ENCODE measurements around the gene PKP2.
"Not testable (repeated sequence)": the region's sequence is repeated elsewhere in the genome, so short reads cannot be mapped to it uniquely, and the experiment has no call there.

Gene PKP2

DNA sequence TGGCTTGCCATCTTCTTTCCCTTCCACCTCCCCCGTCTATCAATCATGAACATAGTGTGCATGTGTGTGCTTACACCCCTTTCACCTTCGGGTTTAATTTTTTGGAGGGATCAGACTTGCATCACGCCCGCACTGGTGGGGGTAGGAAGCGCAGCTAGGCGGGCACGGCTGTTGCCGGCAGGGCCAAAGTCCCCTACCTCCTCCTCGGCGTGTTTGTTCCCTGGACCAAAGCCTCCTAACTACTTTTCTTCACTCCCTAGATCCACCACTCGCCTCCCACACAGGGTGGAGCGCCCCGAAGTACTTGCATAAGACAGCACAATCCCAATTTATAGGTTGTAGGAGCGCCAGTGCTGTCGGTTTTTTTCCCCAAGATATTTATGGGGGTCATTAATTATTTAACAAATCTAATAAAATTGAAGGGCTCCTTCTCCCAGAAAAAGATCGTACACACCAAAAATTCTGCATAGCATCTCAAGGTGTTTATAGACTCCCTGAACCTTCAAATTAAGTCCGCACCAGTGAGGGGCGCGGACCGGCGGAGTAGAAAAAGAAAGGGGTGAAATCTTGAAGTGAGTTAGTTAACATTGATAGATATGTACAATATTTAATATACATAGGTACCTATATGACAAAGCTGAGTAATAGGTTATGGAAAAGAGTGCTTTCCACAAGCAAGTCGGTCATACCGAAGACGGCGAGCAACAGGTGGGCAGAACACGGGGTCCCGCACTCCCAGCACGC lies 717 bp downstream of the PKP2 start:
- DNase-seq (ENCODE audit: low read depth in 2 of 2), result no peak

DNA sequence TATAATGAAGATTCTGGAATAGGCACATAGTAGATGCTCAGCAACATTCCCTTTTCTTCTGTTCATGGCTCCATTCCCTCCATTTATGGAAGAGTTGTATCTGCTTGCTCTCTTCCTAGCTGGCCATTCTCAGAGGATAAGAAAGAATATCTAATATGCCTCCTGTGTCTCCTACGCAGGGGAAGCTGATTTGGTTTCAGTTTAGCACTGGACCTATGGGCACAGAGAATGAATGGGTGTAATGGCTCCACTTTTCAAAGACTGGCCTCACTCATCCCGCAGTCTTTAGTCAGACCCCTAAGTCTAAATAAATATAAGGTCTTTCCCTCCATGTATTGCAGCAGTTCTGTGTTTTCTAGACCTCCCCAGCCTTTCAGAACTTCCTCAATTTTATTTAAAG lies 2.0 kb downstream of the PKP2 start:
- DNase-seq (ENCODE audit: low read depth in 2 of 2), result no peak

GRCh38 chr12:32893458-32893857 lies 3.1 kb downstream of the PKP2 start:
- DNase-seq (ENCODE audit: low read depth in 2 of 2), result no peak

- DNase-seq (ENCODE audit: low read depth in 2 of 2), result no peak
Observed at GRCh38 chr12:32893043-32893442, 3.5 kb downstream of the PKP2 start.

DNA sequence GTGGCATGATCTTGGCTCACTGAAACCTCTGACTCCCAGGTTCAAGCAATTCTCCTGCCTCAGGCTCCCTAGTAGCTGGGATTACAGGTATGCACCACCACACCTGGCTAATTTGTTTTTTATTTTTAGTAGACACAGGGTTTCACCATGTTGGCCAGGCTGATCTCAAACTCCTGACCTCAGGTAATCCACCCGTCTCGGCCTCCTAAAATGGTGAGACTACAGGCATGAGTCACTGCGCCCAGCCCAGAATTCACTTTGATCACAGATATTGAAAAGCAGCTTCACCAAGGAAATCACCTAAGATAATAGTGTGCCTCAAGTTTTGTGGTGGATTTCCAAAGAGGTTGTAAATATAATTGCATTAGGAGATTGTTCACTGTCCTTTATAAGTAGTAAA lies 4.2 kb downstream of the PKP2 start:
- DNase-seq (ENCODE audit: low read depth in 2 of 2), result not testable (repeated sequence)

DNA sequence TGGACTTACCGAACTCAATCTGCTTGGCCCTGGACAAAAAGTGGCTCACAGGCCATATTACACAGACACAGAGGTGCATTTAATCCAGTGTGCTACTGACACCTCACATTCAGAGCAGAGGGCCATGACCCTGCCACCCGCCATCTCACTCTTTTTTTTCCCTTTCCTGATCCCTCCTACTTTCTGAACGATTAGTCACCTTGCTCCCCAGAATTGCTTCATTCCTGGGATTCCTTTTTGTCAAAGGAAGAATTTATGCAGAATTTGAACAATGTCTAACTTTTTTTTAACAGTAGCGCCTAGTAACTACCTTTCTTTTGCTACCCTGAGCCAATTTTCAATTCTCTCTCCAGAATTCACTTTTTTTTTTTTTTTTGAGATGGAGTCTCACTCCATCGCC lies 4.6 kb downstream of the PKP2 start:
- DNase-seq (ENCODE audit: low read depth in 2 of 2), result no peak

DNA sequence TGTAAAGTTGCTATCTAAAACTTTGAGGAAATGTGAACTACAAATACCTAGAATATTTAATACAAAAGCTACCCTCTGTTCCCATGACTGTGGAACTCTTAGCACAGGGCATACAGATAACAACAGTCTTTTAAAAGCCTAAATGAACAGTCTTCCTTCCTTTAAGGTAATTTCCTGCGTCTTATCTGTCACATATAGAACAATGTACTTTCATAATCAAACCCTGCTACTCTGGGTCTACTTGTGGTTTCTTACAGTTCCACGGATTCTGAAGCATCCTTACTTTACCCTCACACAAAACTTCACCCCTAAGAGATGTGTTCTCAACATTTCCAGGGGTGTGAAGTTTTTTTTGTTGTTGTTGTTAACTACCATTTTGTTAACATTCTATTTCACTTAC lies 5.1 kb downstream of the PKP2 start:
- no peak for DNase-seq (ENCODE audit: low read depth in 2 of 2)

GRCh38 chr12:32889011-32889760 lies 7.4 kb downstream of the PKP2 start:
- no peak for DNase-seq (ENCODE audit: low read depth in 2 of 2)

DNA sequence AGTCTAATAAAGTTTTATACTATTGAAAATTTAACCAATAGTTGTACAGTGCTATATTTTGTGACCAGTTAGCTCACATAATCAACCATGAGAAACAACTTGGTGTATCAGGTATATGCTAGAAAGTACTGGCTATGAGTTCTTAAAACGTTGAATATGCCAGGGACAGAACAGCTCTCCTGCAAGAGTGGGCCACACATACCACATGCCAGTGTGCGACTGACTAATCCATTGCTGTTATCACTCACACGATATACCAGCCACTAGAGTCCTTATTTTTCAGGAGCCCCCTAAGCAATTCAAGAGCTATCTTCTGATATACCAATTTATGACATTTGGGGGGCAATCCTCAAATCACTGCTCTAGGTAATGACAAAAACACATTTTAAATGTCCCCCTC lies 9.5 kb downstream of the PKP2 start:
- DNase-seq (ENCODE audit: low read depth in 2 of 2), result no peak

DNA sequence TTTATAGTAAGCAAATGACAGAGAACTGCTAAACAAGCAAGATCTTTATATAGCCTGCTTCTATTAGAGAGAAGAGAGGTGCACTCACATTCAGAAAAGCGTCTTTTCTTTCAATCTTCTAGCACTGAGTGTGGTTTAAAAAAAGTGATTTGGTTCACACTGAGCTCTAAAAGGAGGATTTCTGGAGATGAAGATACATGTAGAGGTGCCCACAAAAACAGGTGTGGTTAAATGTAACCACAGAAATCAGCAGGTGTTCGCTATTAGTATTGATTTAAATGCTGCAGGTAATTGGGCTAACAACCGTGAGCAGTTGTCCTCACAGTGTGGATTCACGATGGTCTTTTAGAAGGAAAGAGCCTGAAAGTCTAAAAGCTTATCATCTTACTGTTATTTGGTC lies 10.7 kb downstream of the PKP2 start:
- no peak for DNase-seq (ENCODE audit: low read depth in 2 of 2)

DNA sequence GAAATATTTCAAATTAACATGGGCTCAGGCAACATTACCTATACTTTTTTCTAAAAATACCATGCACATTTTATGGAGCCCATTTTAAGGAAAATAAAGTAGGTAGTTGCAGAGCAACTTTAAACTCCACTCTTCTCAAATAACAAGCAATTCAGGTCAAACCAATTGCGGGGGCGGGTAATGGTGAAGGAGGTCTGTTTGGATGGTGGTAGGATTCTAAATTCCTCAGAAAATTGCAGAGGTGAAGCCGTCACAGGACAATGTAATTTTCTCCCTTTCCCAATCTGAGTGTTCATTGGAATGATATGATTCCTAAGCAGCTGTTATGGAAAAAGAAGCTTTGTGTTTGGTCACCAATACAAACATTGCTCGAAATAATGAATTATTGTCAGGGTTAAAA lies 11.6 kb downstream of the PKP2 start:
- DNase-seq (ENCODE audit: low read depth in 2 of 2), result no peak

DNA sequence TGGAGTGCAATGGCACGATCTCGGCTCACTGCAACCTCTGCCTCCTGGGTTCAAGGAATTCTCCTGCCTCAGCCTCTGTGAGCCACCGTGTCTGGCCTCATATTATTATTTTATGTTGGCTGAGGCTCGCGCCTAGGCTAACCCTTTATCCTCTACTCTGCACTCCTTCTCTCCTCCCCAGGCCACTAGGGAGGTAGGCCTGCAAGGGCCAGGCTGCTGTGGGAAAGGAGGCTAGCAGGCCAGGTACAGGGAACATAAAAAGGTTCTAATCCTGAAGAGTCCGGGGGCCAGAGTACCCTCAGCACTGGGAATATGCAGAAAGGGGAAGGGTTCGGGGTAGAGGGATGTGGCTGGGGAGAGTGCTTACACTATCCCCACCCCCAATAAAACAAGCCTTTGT lies 14.9 kb downstream of the PKP2 start:
- DNase-seq (ENCODE audit: low read depth in 2 of 2), result no peak

GRCh38 chr12:32881107-32881506 lies 15.5 kb downstream of the PKP2 start:
- DNase-seq (ENCODE audit: low read depth in 2 of 2), result no peak

GRCh38 chr12:32879066-32879465 lies 17.5 kb downstream of the PKP2 start:
- not testable (repeated sequence) for DNase-seq (ENCODE audit: low read depth in 2 of 2)

DNA sequence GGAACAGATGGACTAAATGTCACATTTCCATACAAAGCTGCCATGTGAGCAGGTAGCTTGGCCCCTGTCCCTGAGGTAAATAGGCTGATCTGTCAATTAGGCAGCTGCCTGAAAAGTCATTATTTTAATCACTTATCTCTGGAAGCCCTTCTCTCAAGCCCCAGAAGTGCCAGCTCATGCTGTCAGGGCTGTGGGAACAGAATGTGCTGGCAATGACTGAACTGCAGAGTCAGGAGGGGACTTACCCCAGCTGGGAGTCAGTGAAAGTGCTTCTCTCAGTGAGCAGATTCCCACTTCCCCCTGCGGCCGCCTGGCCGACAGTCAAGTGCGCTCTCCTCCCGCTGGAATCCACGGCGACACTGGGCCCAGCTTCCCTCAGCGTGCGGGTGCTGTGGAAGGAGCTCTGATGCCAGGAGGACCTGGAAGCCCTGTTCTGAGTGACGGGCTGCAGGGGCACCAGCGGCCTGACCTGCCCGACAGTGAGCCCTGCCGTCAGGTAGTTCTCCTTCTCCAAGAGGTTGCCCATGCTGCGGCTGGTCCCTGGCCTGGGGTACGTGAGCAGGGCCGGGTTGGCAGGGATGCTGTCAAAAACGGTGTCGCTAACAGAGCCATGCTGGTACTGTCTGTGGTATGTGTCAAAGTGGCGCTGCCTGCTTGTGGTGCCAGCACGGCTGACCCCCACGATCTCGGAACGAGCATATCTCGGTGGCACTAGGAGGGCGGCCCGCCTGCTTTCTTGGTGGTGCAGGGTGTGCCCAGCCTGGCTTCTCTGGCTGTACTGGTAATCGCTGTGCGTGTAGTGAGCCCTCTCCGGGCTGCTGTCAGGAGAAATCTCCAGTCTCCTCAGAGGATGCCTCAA lies 18.7 kb downstream of the PKP2 start:
- DNase-seq (ENCODE audit: low read depth in 2 of 2), result no peak

GRCh38 chr12:32876004-32876403 lies 20.6 kb downstream of the PKP2 start:
- no peak for DNase-seq (ENCODE audit: low read depth in 2 of 2)

DNA sequence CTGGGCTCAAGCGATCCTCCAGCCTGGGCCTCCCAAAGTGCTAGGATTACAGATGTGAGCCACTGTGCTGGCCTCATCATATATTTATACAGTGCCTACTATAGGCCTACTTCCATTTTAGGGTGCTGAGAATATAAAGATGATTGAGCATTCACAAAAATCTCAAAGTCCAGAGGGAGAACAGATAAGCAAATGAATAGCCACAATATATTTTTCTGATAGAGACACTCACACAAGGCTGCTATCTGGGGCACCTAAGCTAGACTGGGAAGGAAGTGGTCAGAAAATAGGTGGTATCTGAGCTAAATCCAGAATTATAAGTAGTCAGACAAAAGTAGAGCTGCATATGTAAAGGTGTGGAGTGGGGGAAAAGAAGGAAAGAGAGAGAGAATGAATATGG lies 21.6 kb downstream of the PKP2 start:
- no peak for DNase-seq (ENCODE audit: low read depth in 2 of 2)

DNA sequence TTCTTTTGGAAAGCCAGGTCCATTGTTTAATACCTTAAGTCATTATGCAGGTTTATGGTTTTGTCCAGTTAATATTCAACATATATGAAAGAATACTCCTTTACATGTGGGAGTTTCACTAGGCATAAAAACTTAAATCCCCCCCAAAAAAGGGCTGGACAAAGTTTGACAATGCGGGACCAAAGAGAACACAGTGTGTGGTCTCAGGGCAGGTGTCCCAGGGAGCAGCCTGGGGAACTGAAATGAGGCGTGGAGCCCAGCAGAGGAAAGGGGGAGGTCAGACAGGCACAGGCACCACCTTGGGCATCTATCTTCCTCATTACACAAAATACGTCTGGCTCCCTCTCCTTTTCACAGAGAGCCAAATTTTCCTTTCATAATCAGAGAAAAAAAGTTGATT lies 22.5 kb downstream of the PKP2 start:
- no peak for DNase-seq (ENCODE audit: low read depth in 2 of 2)

DNA sequence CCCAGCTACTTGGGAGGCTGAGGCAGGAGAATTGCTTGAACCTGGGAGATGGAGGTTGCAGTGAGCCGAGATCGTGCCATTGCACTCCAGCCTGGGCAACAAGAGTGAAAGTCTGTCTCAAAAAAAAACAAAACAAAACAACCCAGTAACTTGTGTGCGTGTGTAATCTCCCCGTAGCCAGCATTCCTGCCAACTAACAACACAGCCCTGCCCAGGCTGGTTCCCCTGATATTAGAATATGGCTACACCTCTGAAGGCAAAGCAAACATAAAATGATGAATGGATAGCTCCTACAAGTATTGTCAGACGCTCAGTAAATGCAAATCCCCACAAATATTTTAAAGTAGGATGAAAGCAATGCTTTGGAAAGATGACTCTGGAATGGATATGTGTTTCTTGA lies 24.2 kb downstream of the PKP2 start:
- not testable (repeated sequence) for DNase-seq (ENCODE audit: low read depth in 2 of 2)

DNA sequence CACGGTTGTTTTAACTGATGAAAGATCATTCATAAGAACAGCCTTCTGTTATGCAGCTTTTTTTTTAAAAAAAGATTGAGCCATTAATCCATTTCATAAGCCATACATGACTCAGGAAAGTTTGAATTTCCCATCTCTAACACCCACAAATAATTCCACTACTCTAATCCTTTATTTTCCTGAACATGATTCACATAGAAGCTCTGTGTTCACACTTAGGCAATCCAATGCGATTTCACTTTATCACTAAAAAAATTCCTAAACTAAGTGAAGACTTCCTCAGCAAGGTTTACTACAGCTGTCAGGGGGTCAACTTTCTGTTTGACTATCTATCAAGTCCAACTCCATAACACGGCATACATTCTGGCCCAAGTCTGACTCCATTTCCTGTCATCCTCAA lies 25.9 kb downstream of the PKP2 start:
- DNase-seq (ENCODE audit: low read depth in 2 of 2), result no peak

- no peak for DNase-seq (ENCODE audit: low read depth in 2 of 2)
Observed at GRCh38 chr12:32868885-32869284, 27.7 kb downstream of the PKP2 start.

DNA sequence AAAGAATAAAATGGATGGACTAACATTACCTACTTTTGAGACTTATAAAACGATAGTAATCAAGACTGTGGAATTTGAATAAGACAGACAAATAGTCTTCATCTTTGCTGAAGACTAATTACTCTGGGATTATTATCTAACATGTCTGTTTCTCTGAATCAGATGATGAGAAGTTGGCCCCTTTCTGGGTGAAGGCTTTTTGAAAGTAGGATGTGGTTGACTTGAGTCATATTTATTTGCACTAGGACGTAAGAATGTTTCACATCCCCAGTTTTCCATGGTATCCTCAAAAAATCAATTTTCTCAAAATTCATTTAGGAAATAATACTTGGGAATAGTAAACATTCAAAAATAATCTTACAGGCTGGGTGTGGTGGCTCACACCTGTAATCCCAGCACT lies 31.8 kb downstream of the PKP2 start:
- DNase-seq (ENCODE audit: low read depth in 2 of 2), result no peak

DNA sequence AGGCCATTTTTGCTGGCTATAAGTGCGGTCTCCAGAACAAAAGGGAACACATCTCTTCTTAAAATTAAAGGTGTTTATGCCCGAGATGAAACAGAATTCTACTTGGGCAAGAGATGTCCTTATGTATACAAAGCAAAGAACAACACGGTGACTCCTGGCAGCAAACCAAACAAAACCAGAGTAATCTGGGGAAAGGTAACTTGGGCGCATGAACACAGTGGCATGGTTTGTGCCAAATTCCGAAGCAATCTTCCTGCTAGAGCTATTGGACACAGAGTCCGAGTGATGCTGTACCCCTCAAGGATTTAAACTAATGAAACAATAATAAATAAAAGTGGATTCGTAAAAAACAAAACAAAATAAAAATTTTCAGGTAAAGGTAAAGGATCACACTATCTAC lies 33.4 kb downstream of the PKP2 start:
- DNase-seq (ENCODE audit: low read depth in 2 of 2), result no peak

All from activated CD8-positive, alpha-beta memory T cell treated with anti-CD3 and anti-CD28 coated beads for 4 hours (primary cell).